Measurements from ENCODE around the gene COX7A2.

Gene COX7A2

GRCh38 chr6:75224303-75224926 lies 19.2 kb downstream of the COX7A2 start:
- no peak overlapping the region for H3K4me3 ChIP-seq (ENCODE audit: low read depth, low read length)
- no peak for TF ChIP-seq CTCF (IDR thresholded peaks at IDR 0.05; ENCODE audit: low read depth, low read length)
- no peak for DNase-seq (ENCODE audit: low read depth, low spot score)
- in situ Hi-C loops (cut with HindIII; ENCODE audit: low sequenced_read_pairs), result no loop called here

GRCh38 chr6:75223428-75223827 lies 20.2 kb downstream of the COX7A2 start:
- DNase-seq (ENCODE audit: low read depth, low spot score), result no peak
- in situ Hi-C loops (cut with HindIII; ENCODE audit: low sequenced_read_pairs), result no loop called here
- TF ChIP-seq CTCF (IDR thresholded peaks at IDR 0.05; ENCODE audit: low read depth, low read length), result no peak
- H3K4me3 ChIP-seq (ENCODE audit: low read depth, low read length), result no peak overlapping the region

GRCh38 chr6:75222261-75222660 lies 21.3 kb downstream of the COX7A2 start:
- DNase-seq (ENCODE audit: low read depth, low spot score), result no peak
- H3K4me3 ChIP-seq (ENCODE audit: low read depth, low read length), result no peak overlapping the region
- in situ Hi-C loops (cut with HindIII; ENCODE audit: low sequenced_read_pairs), result no loop called here
- no peak for TF ChIP-seq CTCF (IDR thresholded peaks at IDR 0.05; ENCODE audit: low read depth, low read length)

GRCh38 chr6:75221116-75221515 lies 22.5 kb downstream of the COX7A2 start:
- in situ Hi-C loops (cut with HindIII; ENCODE audit: low sequenced_read_pairs), result no loop called here
- H3K4me3 ChIP-seq (ENCODE audit: low read depth, low read length), result no peak overlapping the region
- TF ChIP-seq CTCF (IDR thresholded peaks at IDR 0.05; ENCODE audit: low read depth, low read length), result no peak
- DNase-seq (ENCODE audit: low read depth, low spot score), result no peak

GRCh38 chr6:75220357-75220756 lies 23.2 kb downstream of the COX7A2 start:
- no peak for DNase-seq (ENCODE audit: low read depth, low spot score)
- no peak for TF ChIP-seq CTCF (IDR thresholded peaks at IDR 0.05; ENCODE audit: low read depth, low read length)
- H3K4me3 ChIP-seq (ENCODE audit: low read depth, low read length), result no peak overlapping the region
- in situ Hi-C loops (cut with HindIII; ENCODE audit: low sequenced_read_pairs), result no loop called here

- DNase-seq (ENCODE audit: low read depth, low spot score), result no peak
- TF ChIP-seq CTCF (IDR thresholded peaks at IDR 0.05; ENCODE audit: low read depth, low read length), result no peak
- H3K4me3 ChIP-seq (ENCODE audit: low read depth, low read length), result no peak overlapping the region
- in situ Hi-C loops (cut with HindIII; ENCODE audit: low sequenced_read_pairs), result no loop called here
These were observed 24.3 kb downstream of the COX7A2 start for GRCh38 chr6:75219263-75219662.

- in situ Hi-C loops (cut with HindIII; ENCODE audit: low sequenced_read_pairs), result no loop called here
- peak; percentile 54 for DNase-seq (ENCODE audit: low read depth, low spot score)
- TF ChIP-seq CTCF (IDR thresholded peaks at IDR 0.05; ENCODE audit: low read depth, low read length), result no peak
- H3K4me3 ChIP-seq (ENCODE audit: low read depth, low read length), result no peak overlapping the region
These were observed 26.4 kb downstream of the COX7A2 start for GRCh38 chr6:75217193-75217592.

All from astrocyte of the spinal cord (primary cell).